ENCODE measurements around the gene DCP1A. TPM values are rescaled to one million over a fixed set of nuclear protein-coding genes. Genes with fewer than 3 reads are reported as not detected.

Gene DCP1A
- total and polyA plus RNA-seq, 7 donors, result 4.8 to 19.3 (median 16.2) TPM

DNA sequence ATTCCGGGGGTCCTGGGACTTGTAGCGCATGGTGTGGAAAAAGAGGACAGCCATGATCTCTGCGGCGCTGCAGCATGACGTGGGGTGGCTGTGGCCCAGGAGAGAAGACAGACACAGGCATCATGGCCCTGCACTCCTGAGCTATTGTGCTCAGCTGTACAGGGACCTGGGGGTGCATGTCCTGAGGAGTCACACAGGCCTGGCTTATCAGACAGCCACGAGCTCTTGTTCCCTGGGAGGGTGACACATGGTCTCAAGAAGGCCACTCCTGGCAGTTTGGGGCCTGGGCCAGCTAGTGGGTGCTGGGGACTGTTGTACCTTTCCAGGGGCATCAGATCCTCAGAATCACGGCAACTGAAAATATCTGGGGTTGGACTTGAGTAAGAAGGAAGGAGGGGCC lies 105.2 kb downstream of the DCP1A start:
- ATAC-seq (peak; percentile 44 to 57 (median 54)), DNase-seq (no peak)
- Histone ChIP-seq H3K9me3 (no peaks in the 10 kb centered on the region), H3K36me3 (ENCODE audit: insufficient read depth in 1 of 2, low read depth in 1 of 2) (peaks cover 0 to 56% of the 10 kb centered on the region in 2 donors), H3K4me3 (peak overlapping the region; percentile 22), H3K4me1 (peaks cover 64% of the 10 kb centered on the region), H3K27me3 (ENCODE audit: insufficient read depth in 3 of 3, low read length in 2 of 3) (no peaks in the 10 kb centered on the region), H3K27ac (peak overlapping the region; percentile 75)
- intact Hi-C loops (cut with DNase I), result no loop called here
- TF ChIP-seq, protein P1, sequence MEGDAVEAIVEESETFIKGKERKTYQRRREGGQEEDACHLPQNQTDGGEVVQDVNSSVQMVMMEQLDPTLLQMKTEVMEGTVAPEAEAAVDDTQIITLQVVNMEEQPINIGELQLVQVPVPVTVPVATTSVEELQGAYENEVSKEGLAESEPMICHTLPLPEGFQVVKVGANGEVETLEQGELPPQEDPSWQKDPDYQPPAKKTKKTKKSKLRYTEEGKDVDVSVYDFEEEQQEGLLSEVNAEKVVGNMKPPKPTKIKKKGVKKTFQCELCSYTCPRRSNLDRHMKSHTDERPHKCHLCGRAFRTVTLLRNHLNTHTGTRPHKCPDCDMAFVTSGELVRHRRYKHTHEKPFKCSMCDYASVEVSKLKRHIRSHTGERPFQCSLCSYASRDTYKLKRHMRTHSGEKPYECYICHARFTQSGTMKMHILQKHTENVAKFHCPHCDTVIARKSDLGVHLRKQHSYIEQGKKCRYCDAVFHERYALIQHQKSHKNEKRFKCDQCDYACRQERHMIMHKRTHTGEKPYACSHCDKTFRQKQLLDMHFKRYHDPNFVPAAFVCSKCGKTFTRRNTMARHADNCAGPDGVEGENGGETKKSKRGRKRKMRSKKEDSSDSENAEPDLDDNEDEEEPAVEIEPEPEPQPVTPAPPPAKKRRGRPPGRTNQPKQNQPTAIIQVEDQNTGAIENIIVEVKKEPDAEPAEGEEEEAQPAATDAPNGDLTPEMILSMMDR (IDR thresholded peaks at IDR 0.05), result no peak
- 75 to 85% (median 80%) methylated on average over 7 of the region's 7 CpGs for WGBS, 3 donors

GRCh38 chr3:53240989-53241972 lies 106.1 kb downstream of the DCP1A start:
- DNase-seq, result peak; percentile 63 to 82
- WGBS, 3 donors, result 28 to 44% (median 35%) methylated on average over 28 of the region's 28 CpGs
- intact Hi-C loops (cut with DNase I), result no loop called here
- peaks cover 0 to 64% of the 10 kb centered on the region in 2 donors for H3K36me3 ChIP-seq (ENCODE audit: insufficient read depth in 1 of 2, low read depth in 1 of 2)
- peak overlapping the region; percentile 32 for H3K4me3 ChIP-seq
- H3K9me3 ChIP-seq, result no peaks in the 10 kb centered on the region
- TF ChIP-seq, protein P1 (IDR thresholded peaks at IDR 0.05), result no peak
- peak; percentile 86 to 91 (median 88) for ATAC-seq
- H3K27me3 ChIP-seq (ENCODE audit: insufficient read depth in 3 of 3, low read length in 2 of 3), result no peaks in the 10 kb centered on the region
- H3K4me1 ChIP-seq, result peaks cover 72% of the 10 kb centered on the region
- peak overlapping the region; percentile 75 for H3K27ac ChIP-seq

DNA sequence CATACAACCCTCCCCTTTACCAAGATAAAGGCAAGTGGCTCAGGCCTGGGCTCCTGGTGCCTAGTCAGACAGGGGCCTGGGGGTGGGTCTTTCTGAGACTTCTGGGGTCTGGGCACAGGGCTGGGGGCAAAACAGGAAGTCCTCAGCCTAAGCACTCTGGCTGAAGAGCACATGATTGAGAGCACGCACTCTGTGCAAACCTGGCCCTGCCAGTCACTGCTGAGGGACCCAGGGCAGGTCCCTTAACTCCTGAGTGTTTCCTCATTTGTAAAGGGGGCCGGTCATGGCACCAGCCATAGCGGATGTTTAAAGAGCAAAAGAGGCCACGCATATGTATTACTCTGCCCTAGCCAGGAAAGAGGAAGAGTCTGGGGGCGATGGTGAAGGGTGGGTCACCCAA lies 107.5 kb downstream of the DCP1A start:
- ATAC-seq, result no peak
- intact Hi-C loops (cut with DNase I), result no loop called here
- peaks cover 0 to 79% of the 10 kb centered on the region in 2 donors for H3K36me3 ChIP-seq (ENCODE audit: insufficient read depth in 1 of 2, low read depth in 1 of 2)
- no peaks in the 10 kb centered on the region for H3K27me3 ChIP-seq (ENCODE audit: insufficient read depth in 3 of 3, low read length in 2 of 3)
- TF ChIP-seq, protein P1 (IDR thresholded peaks at IDR 0.05), result no peak
- H3K4me3 ChIP-seq, result no peak overlapping the region
- peaks cover 74% of the 10 kb centered on the region for H3K4me1 ChIP-seq
- H3K9me3 ChIP-seq, result no peaks in the 10 kb centered on the region
- H3K27ac ChIP-seq, result no peak overlapping the region
- no peak for DNase-seq
- WGBS, 3 donors, result 88 to 95% (median 94%) methylated on average over 5 of the region's 5 CpGs

DNA sequence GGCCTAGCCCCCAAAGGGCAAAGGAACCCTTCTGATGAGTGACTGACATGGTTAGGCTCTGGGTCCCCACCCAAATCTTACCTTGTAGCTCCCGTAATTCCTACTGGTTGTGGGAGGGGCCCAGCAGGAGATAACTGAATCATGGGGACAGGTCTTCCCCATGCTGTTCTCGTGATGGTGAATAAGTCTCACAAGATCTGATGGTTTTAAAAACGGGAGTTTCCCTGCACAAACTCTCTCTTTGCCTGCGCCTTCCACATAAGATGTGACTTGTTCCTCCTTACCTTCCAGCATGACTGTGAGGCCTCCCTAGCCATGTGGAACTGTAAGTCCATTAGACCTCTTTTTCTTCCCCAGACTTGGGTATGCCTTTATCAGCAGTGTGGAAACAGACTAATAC lies 108.5 kb downstream of the DCP1A start:
- Histone ChIP-seq H3K27me3 (ENCODE audit: insufficient read depth in 3 of 3, low read length in 2 of 3) (no peaks in the 10 kb centered on the region), H3K27ac (no peak overlapping the region), H3K4me3 (no peak overlapping the region), H3K4me1 (peaks cover 65% of the 10 kb centered on the region), H3K9me3 (no peaks in the 10 kb centered on the region), H3K36me3 (ENCODE audit: insufficient read depth in 1 of 2, low read depth in 1 of 2) (peaks cover 0 to 84% of the 10 kb centered on the region in 2 donors)
- intact Hi-C loops (cut with DNase I), result no loop called here
- TF ChIP-seq, protein P1 (IDR thresholded peaks at IDR 0.05), result no peak
- no peak for ATAC-seq
- no peak for DNase-seq
- 95 to 98% (median 96%) methylated on average over 4 of the region's 4 CpGs for whole genome bisulfite sequencing, 3 donors
